ENCODE data around the gene ANGPTL3. TPM values are rescaled to one million over a fixed set of nuclear protein-coding genes. Genes with fewer than 3 reads are reported as not detected.
"Not testable (repeated sequence)": the region's sequence is repeated elsewhere in the genome, so short reads cannot be mapped to it uniquely, and the experiment has no call there.

The ANGPTL3 gene, protein sequence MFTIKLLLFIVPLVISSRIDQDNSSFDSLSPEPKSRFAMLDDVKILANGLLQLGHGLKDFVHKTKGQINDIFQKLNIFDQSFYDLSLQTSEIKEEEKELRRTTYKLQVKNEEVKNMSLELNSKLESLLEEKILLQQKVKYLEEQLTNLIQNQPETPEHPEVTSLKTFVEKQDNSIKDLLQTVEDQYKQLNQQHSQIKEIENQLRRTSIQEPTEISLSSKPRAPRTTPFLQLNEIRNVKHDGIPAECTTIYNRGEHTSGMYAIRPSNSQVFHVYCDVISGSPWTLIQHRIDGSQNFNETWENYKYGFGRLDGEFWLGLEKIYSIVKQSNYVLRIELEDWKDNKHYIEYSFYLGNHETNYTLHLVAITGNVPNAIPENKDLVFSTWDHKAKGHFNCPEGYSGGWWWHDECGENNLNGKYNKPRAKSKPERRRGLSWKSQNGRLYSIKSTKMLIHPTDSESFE
- not detected in 2 replicates for polyA plus RNA-seq (2011; rRNA removed)
- not detected in 2 replicates for polyA minus RNA-seq (2011; rRNA and poly(A)+ RNA removed)

DNA sequence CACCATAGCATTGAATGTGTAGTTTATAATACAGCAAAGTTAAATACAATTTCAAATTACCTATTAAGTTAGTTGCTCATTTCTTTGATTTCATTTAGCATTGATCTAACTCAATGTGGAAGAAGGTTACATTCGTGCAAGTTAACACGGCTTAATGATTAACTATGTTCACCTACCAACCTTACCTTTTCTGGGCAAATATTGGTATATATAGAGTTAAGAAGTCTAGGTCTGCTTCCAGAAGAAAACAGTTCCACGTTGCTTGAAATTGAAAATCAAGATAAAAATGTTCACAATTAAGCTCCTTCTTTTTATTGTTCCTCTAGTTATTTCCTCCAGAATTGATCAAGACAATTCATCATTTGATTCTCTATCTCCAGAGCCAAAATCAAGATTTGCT, at the start of gene ANGPTL3:
TSS of gene ANGPTL3 (plus strand) at position 240 of the 400 bp plus-strand sequence. CDS start at position 287, 47 bp downstream.
- DNase-seq (ENCODE audit: low read depth), result no peak
- Histone ChIP-seq H3K4me3 (ENCODE audit: low read depth, low read length) (no peak within 1 kb of the TSS), H3K27me3 (ENCODE audit: control insufficient read depth, insufficient read depth, low read length) (no peaks in the 10 kb centered on the region), H3K36me3 (ENCODE audit: control insufficient read depth, insufficient read depth, low read length) (no peaks in the 10 kb centered on the region)
- ChIA-PET CTCF (no interaction called here), POLR2A (no interaction called here)
- TF ChIP-seq CTCF (IDR thresholded peaks at IDR 0.05; ENCODE audit: insufficient read depth, low read depth, low read length), result no peak

DNA sequence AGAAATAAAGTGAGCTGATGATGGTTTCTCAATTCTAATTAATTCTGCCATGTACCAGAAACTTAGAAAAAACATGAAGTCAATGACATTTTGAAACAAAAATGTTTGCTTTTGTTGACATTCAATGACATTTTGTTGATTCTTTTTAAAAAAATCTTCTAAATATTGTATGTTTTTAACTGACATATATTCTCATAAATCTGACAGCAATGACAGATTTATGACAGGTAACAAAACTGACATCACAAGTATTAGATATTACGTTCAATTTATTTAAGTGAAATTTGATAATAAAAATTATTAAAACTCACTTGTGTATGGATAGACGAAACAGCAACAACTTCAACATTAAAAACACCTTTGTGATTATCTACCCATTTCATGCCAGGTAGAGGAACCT, 36.0 kb upstream of the ANGPTL3 start:
- DNase-seq (ENCODE audit: low read depth), result no peak
- ChIA-PET POLR2A (no interaction called here), CTCF (no interaction called here)
- TF ChIP-seq CTCF (IDR thresholded peaks at IDR 0.05; ENCODE audit: insufficient read depth, low read depth, low read length), result no peak
- H3K27me3 ChIP-seq (ENCODE audit: control insufficient read depth, insufficient read depth, low read length), result no peaks in the 10 kb centered on the region
- H3K36me3 ChIP-seq (ENCODE audit: control insufficient read depth, insufficient read depth, low read length), result no peaks in the 10 kb centered on the region
- H3K4me3 ChIP-seq (ENCODE audit: low read depth, low read length), result no peak overlapping the region

- H3K36me3 ChIP-seq (ENCODE audit: control insufficient read depth, insufficient read depth, low read length); CTCF ChIA-PET; DNase-seq (ENCODE audit: low read depth); POLR2A ChIA-PET; H3K27me3 ChIP-seq (ENCODE audit: control insufficient read depth, insufficient read depth, low read length); H3K4me3 ChIP-seq (ENCODE audit: low read depth, low read length): not testable (repeated sequence)
Measured at GRCh38 chr1:62567182-62567581, 30.1 kb upstream of the ANGPTL3 start.

DNA sequence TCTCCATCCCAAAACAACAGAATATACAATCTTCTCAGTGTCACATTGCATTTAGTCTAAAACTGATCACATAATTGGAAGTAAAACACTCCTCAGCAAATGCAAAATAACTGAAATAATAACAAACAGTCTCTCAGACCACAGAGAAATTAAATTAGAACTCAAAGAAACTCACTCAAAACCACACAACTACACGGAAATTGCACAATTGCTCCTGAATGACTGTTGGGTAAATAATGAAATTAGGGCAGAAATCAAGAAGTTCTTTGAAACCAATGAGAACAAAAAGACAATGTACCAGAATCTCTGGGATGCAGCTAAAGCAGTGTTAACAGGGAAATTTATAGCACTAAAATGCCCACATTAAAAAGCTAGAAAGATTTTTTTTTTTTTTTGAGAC, 29.4 kb upstream of the ANGPTL3 start:
- CTCF ChIA-PET; H3K36me3 ChIP-seq (ENCODE audit: control insufficient read depth, insufficient read depth, low read length); H3K4me3 ChIP-seq (ENCODE audit: low read depth, low read length); POLR2A ChIA-PET; DNase-seq (ENCODE audit: low read depth); H3K27me3 ChIP-seq (ENCODE audit: control insufficient read depth, insufficient read depth, low read length): not testable (repeated sequence)

DNA sequence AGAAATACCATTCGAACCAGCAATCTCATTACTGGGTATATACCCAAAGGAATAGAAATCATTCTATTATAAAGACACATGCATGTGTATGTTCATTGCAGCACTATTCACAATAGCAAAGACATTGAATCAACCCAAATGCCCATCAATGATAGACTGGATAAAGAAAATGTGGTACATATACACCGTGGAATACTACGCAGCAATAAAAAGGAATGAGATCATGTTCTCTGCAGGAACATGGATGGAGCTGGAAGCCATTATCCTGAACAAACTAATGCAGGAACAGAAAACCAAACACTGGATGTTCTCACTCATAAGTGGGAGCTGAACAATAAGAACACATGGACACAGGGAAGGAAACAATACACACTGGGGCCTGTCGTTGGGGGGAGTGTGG, 25.8 kb upstream of the ANGPTL3 start:
- H3K4me3 ChIP-seq (ENCODE audit: low read depth, low read length); POLR2A ChIA-PET; DNase-seq (ENCODE audit: low read depth); CTCF ChIA-PET; H3K27me3 ChIP-seq (ENCODE audit: control insufficient read depth, insufficient read depth, low read length); H3K36me3 ChIP-seq (ENCODE audit: control insufficient read depth, insufficient read depth, low read length): not testable (repeated sequence)

DNA sequence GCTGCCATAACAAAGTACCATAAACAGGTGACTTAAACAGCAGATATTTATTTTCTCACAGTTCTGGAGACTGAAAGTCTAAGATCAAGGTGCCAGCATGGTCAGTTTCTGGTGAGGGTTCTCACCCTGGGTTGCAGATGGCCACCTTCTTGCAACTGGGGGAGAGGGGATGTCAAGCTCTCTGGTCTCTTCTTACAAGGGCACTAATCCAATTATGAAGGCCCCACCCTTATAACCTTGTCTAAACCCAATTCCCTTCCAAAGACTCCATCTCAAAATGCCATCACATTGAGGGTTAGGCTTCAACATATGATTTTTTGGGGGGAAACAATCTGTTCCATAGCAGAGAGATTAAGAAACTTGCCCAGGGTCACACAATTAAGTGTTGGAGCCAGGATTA, 24.8 kb upstream of the ANGPTL3 start:
- TF ChIP-seq CTCF (IDR thresholded peaks at IDR 0.05; ENCODE audit: insufficient read depth, low read depth, low read length), result no peak
- Histone ChIP-seq H3K36me3 (ENCODE audit: control insufficient read depth, insufficient read depth, low read length) (peaks cover 4% of the 10 kb centered on the region), H3K4me3 (ENCODE audit: low read depth, low read length) (no peak overlapping the region), H3K27me3 (ENCODE audit: control insufficient read depth, insufficient read depth, low read length) (no peaks in the 10 kb centered on the region)
- ChIA-PET POLR2A (no interaction called here), CTCF (no interaction called here)
- no peak for DNase-seq (ENCODE audit: low read depth)

- POLR2A ChIA-PET, result no interaction called here
Measured at GRCh38 chr1:62573675-62574074, 23.6 kb upstream of the ANGPTL3 start.

More at GRCh38 chr1:62573675-62574074, 23.6 kb upstream of the ANGPTL3 start:
- TF ChIP-seq CTCF (IDR thresholded peaks at IDR 0.05; ENCODE audit: insufficient read depth, low read depth, low read length), result no peak
- no peak for DNase-seq (ENCODE audit: low read depth)
- H3K27me3 ChIP-seq (ENCODE audit: control insufficient read depth, insufficient read depth, low read length), result no peaks in the 10 kb centered on the region
- peaks cover 4% of the 10 kb centered on the region for H3K36me3 ChIP-seq (ENCODE audit: control insufficient read depth, insufficient read depth, low read length)
- no peak overlapping the region for H3K4me3 ChIP-seq (ENCODE audit: low read depth, low read length)
- CTCF ChIA-PET, result no interaction called here

All from BJ (cell line).